ENCODE measurements around the gene SEC11A. TPM values are rescaled to one million over a fixed set of nuclear protein-coding genes. Genes with fewer than 3 reads are reported as not detected.
"Not testable (repeated sequence)": the region's sequence is repeated elsewhere in the genome, so short reads cannot be mapped to it uniquely, and the experiment has no call there.

SEC11A gene
- total RNA-seq, 1 donor from 2014 or later: 80.0 TPM

GRCh38 chr15:84752195-84752594 lies 36.3 kb upstream of the SEC11A start:
- Histone ChIP-seq H3K27me3 (ENCODE audit: low read depth) (no peaks in the 10 kb centered on the region), H3K9me3 (replicated peaks) (no peaks in the 10 kb centered on the region), H3K36me3 (no peaks in the 10 kb centered on the region), H3K4me1 (peaks cover 85% of the 10 kb centered on the region), H3K27ac (replicated peaks) (peak overlapping the region; percentile 43), H3K4me3 (no peak overlapping the region)
- no peak for DNase-seq
- intact Hi-C loops (cut with micrococcal nuclease): no loop called here
- TF ChIP-seq CTCF (IDR thresholded peaks at IDR 0.05; ENCODE audit: borderline replicate concordance): no peak

GRCh38 chr15:84751721-84752120 lies 35.8 kb upstream of the SEC11A start:
- H3K27me3 ChIP-seq (ENCODE audit: low read depth); H3K36me3 ChIP-seq; H3K9me3 ChIP-seq (replicated peaks); H3K27ac ChIP-seq (replicated peaks); DNase-seq; H3K4me3 ChIP-seq; intact Hi-C loops (cut with micrococcal nuclease): not testable (repeated sequence)
- H3K4me1 ChIP-seq: peaks cover 90% of the 10 kb centered on the region

GRCh38 chr15:84750583-84751092 lies 34.7 kb upstream of the SEC11A start:
- no peaks in the 10 kb centered on the region for H3K27me3 ChIP-seq (ENCODE audit: low read depth)
- TF ChIP-seq CTCF (IDR thresholded peaks at IDR 0.05; ENCODE audit: borderline replicate concordance): no peak
- no peaks in the 10 kb centered on the region for H3K36me3 ChIP-seq
- peak overlapping the region; percentile 95 for H3K4me3 ChIP-seq
- intact Hi-C loops (cut with micrococcal nuclease): no loop called here
- H3K27ac ChIP-seq (replicated peaks): peak overlapping the region; percentile 100
- DNase-seq: no peak
- peaks cover 91% of the 10 kb centered on the region for H3K4me1 ChIP-seq
- H3K9me3 ChIP-seq (replicated peaks): no peaks in the 10 kb centered on the region

DNA sequence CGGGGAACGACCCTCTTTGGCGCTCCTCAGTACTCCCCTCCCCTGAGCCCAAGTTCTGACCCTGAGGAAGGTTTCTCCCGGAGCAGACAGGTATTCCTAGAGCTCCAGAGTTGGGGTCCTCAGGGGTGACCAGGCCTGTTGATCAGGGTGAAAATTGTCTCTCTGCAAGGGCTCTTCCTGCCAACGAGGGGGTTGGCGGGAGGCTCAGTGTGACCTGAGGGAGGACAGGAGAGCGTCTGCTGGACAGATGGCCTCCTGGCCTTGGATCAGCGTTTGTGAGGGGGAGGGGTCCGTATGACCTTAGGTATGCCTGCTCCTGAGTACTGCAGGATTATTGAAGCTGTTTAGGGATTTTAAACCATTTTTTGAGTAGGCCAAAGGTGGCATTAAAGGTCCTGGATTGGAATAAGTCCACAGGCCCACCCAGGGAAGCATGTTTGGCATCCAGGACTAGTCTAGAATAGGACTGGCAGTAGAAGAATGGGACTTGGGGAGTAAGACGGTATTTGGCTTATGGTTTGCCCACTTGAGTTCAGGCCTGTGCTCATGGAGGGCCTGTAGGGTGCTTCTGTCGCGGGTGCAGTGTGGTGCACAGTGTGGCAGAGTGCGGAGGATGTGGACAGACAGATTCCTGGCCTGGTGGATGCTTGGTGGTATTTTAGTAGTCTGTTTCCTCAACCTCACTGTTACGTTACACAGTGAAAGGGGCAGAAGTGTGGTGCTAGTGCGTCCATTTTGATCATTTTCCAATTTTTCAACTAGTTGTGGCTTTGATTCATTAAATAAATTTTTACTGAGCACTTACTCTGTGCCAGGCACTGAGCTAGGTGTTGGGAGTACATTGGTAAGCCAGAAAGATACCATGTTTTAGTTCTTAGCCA lies 33.4 kb upstream of the SEC11A start:
- H3K27ac ChIP-seq (replicated peaks): peak overlapping the region; percentile 100
- no peak for TF ChIP-seq CTCF (IDR thresholded peaks at IDR 0.05; ENCODE audit: borderline replicate concordance)
- H3K9me3 ChIP-seq (replicated peaks): no peaks in the 10 kb centered on the region
- intact Hi-C loops (cut with micrococcal nuclease): no loop called here
- no peaks in the 10 kb centered on the region for H3K27me3 ChIP-seq (ENCODE audit: low read depth)
- H3K4me1 ChIP-seq: peaks cover 88% of the 10 kb centered on the region
- H3K36me3 ChIP-seq: no peaks in the 10 kb centered on the region
- DNase-seq: peak; percentile 26
- peak overlapping the region; percentile 95 for H3K4me3 ChIP-seq

DNA sequence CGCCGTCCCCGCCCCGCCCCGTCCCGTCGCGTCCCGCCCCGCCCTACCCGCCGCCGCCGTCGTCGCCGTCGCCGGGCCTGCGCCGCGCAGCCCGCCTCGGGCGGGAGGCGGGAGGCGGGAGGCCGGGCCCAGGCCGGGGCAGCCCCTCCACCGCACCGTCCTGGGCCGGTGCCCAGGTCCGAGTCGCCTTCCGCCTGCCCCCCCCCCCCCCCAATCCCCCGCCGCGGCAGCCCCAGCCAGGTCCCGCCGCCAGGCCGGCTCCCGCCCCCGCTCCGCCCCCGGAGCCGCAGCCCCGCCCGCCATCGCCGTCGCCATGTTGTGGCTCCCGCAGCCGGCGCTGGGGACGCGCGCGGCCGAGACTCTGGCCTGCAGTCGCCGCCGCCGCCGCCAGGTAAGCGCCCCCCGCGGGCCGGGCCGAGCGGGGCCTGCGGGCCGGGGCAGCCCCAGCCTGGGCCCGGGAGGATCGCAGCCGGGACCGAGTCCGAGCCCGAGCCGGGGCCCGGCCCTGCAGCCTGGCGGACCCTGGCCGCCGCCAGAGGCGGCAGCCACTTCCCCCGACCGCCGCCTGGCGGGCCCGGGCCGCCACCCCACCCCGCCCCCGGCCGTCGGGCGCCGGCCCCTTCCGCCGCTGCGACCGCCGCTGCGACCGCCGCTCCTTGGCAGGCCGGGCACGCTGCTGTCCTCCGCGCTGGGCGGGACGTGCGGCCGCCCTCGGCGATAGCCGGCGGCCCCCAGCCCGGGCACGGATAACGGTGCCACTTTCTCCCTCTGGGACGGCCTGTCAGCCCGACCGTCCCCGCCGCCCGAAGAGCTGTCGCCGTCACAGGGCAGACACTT lies 32.6 kb upstream of the SEC11A start, which contains the start of gene ZNF592:
Gene ZNF592, plus strand, starts transcription at position 319 of the 837 bp plus-strand sequence. CDS start 34,084 bp downstream, outside the sequence.
- intact Hi-C loops (cut with micrococcal nuclease): no loop called here
- DNase-seq: peak; percentile 89

More for the DNA sequence above, 32.6 kb upstream of the SEC11A start, which contains the start of gene ZNF592:
- H3K27ac ChIP-seq (replicated peaks): peak within 1 kb of the TSS; percentile 100
- peaks cover 79% of the 10 kb centered on the region for H3K4me1 ChIP-seq
- H3K4me3 ChIP-seq: peak within 1 kb of the TSS; percentile 95
- peak; percentile 49 for TF ChIP-seq CTCF (IDR thresholded peaks at IDR 0.05; ENCODE audit: borderline replicate concordance)
- H3K27me3 ChIP-seq (ENCODE audit: low read depth): no peaks in the 10 kb centered on the region
- H3K9me3 ChIP-seq (replicated peaks): no peaks in the 10 kb centered on the region
- no peaks in the 10 kb centered on the region for H3K36me3 ChIP-seq
